ENCODE data around the gene MPL.

- TF ChIP-seq, protein P1, sequence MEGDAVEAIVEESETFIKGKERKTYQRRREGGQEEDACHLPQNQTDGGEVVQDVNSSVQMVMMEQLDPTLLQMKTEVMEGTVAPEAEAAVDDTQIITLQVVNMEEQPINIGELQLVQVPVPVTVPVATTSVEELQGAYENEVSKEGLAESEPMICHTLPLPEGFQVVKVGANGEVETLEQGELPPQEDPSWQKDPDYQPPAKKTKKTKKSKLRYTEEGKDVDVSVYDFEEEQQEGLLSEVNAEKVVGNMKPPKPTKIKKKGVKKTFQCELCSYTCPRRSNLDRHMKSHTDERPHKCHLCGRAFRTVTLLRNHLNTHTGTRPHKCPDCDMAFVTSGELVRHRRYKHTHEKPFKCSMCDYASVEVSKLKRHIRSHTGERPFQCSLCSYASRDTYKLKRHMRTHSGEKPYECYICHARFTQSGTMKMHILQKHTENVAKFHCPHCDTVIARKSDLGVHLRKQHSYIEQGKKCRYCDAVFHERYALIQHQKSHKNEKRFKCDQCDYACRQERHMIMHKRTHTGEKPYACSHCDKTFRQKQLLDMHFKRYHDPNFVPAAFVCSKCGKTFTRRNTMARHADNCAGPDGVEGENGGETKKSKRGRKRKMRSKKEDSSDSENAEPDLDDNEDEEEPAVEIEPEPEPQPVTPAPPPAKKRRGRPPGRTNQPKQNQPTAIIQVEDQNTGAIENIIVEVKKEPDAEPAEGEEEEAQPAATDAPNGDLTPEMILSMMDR (IDR thresholded peaks at IDR 0.05): no peak
- no peak for TF ChIP-seq POLR2A (IDR thresholded peaks at IDR 0.05)
Observed at GRCh38 chr1:43370564-43370963, 32.9 kb downstream of the MPL start.
